IPS-18a (cell line): ENCODE results near the gene COX7B.
"Not testable (repeated sequence)": the region's sequence is repeated elsewhere in the genome, so short reads cannot be mapped to it uniquely, and the experiment has no call there.

Experiments used
- H3K27ac ChIP-seq: one replicate; pipeline ENCODE4 v1.5.1; 2013; ENCODE audit warnings: low read length
- H3K27me3 ChIP-seq: one replicate; pipeline ENCODE4 v1.6.1; 2013; ENCODE audit warnings: mild to moderate bottlenecking, low read length; ENCODE audit not compliant: control insufficient read depth, insufficient read depth
- H3K36me3 ChIP-seq: one replicate; pipeline ENCODE4 v1.6.1; 2013; ENCODE audit warnings: low read depth, low read length; ENCODE audit not compliant: control insufficient read depth
- H3K4me1 ChIP-seq: one replicate; pipeline ENCODE4 v1.6.1; 2013; ENCODE audit warnings: low read depth, low read length; ENCODE audit not compliant: control insufficient read depth
- H3K4me3 ChIP-seq: one replicate; pipeline ENCODE4 v1.5.1; 2013; ENCODE audit warnings: low read length
- H3K9ac ChIP-seq: one replicate; pipeline ENCODE4 v1.6.1; 2013; ENCODE audit warnings: mild to moderate bottlenecking, low read length, moderate library complexity
- H3K9me3 ChIP-seq: one replicate; pipeline ENCODE4 v1.6.1; 2013; ENCODE audit warnings: low read depth, low read length; ENCODE audit not compliant: control insufficient read depth

COX7B gene, protein sequence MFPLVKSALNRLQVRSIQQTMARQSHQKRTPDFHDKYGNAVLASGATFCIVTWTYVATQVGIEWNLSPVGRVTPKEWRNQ

DNA sequence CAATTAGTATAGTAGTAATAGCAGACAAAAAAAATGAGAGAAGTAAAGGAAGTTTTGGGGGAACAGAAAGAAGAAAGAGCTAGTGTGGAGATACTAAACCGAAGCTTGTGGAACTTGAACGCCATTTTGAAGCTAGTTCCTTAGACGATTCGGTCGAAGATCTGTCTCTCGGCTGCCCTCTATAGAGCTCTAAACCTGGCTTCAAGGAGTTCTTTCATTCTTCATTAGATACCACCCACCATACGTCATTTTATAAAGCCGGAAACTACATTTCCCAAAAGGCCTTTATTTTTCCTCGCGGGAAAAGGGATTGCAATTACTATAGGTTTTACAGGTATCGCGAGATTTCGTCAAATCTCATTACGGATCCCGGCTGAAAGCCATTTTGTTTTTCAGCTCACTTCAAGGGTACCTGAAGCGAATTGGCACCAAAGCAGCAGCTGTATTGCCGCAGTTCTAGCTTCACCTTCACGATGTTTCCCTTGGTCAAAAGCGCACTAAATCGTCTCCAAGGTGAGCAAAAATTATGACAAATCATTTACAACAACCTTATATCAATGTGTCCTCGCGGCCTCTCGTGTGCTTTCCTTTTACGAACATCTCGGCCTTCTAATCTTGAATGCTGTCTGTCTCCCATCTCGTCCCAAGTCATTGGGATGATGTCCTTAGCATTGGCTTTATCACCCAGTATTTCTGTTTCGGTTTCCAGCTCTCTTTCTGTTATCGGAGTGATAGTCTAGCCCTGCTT, at the start of gene COX7B:
Gene COX7B (plus strand): TSS at position 388 of the 748 bp plus-strand sequence. CDS start 86 bp downstream, at position 474.
- no peaks in the 10 kb centered on the region for H3K4me1 ChIP-seq
- peaks cover 17% of the 10 kb centered on the region for H3K36me3 ChIP-seq
- H3K27ac ChIP-seq: peak within 1 kb of the TSS; percentile 74
- H3K9ac ChIP-seq: peak within 1 kb of the TSS; percentile 88
- peaks cover 9% of the 10 kb centered on the region for H3K9me3 ChIP-seq
- no peaks in the 10 kb centered on the region for H3K27me3 ChIP-seq
- peak within 1 kb of the TSS; percentile 72 for H3K4me3 ChIP-seq

DNA sequence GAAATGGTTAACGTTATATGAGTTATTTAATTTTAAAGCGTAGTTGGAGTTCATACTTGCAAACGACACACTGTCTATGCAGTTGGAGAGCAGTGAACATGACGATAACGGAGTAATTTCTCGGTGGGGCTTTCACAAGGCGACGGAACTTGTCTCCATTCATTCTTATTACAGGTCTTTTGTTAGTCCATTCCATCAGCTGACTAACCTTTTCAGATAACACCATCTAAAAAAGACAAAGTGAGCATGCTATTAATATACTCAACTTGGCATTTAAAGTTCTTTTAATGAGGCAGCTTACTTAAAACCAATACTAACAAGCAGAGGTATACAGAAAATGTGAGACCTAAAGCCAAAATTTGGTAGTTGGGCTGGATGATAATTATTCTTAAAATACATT, 23.9 kb upstream of the COX7B start:
- H3K27ac ChIP-seq: no peak overlapping the region
- no peak overlapping the region for H3K9ac ChIP-seq
- no peaks in the 10 kb centered on the region for H3K4me1 ChIP-seq
- H3K4me3 ChIP-seq: no peak overlapping the region
- H3K27me3 ChIP-seq: no peaks in the 10 kb centered on the region
- peaks cover 3% of the 10 kb centered on the region for H3K9me3 ChIP-seq
- H3K36me3 ChIP-seq: no peaks in the 10 kb centered on the region

DNA sequence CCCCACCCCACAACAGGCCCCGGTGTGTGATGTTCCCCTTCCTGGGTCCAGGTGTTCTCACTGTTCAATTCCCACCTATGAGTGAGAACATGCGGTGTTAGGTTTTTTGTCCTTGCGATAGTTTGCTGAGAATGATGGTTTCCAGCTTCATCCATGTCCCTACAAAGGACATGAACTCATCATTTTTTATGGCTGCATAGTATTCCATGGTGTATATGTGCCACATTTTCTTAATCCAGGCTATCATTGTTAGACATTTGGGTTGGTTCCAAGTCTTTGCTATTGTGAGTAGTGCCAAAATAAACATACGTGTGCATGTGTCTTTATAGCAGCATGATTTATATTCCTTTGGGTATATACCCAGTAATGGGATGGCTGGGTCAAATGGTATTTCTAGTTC, 17.9 kb upstream of the COX7B start:
- H3K9ac ChIP-seq, H3K4me3 ChIP-seq, H3K27me3 ChIP-seq, H3K9me3 ChIP-seq, H3K27ac ChIP-seq, H3K4me1 ChIP-seq, H3K36me3 ChIP-seq: not testable (repeated sequence)

DNA sequence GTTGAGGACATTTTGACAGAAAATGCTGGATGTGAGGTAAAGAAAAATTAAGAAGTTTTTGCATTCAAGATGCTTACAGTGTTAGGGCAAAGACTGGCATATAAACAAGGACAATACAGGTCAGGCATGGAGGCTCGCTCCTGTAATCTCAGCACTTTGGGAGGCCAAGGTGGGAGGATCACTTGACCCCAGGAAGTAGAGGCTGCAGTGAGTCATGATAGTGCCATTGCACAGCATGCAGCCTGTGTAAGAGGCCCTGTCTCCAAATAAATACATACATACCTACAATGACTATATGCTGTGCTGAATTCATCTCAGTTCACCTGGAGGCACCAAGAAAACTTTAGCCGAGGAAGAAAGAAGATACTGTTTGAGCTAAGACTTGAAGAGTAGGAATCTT, 6.4 kb upstream of the COX7B start:
- H3K9ac ChIP-seq: no peak overlapping the region
- no peaks in the 10 kb centered on the region for H3K36me3 ChIP-seq
- H3K4me3 ChIP-seq: no peak overlapping the region
- H3K9me3 ChIP-seq: peaks cover 3% of the 10 kb centered on the region
- H3K27me3 ChIP-seq: no peaks in the 10 kb centered on the region
- no peak overlapping the region for H3K27ac ChIP-seq
- H3K4me1 ChIP-seq: no peaks in the 10 kb centered on the region

DNA sequence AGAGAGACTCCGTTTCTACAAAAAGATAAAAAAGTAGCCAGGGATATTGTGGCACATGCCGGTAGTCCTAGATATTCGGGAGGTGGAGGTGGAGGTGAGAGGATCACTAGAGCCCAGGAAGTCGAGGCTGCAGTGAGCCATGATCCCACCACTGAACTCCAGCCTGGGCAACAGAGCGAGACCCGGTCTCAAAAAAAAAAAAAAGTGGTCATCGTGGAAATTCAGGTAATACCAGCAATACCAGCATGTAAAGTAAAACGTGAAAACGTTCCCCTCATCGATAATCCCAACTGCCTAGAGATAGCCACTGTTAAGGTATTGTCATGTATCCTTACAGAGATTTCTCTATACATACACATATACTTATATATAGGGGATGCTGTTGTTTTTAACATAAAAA, 5.6 kb upstream of the COX7B start:
- Histone ChIP-seq H3K27ac (no peak overlapping the region), H3K9ac (no peak overlapping the region), H3K4me1 (no peaks in the 10 kb centered on the region), H3K27me3 (no peaks in the 10 kb centered on the region), H3K36me3 (no peaks in the 10 kb centered on the region), H3K4me3 (peak overlapping the region; percentile 81), H3K9me3 (peaks cover 3% of the 10 kb centered on the region)

DNA sequence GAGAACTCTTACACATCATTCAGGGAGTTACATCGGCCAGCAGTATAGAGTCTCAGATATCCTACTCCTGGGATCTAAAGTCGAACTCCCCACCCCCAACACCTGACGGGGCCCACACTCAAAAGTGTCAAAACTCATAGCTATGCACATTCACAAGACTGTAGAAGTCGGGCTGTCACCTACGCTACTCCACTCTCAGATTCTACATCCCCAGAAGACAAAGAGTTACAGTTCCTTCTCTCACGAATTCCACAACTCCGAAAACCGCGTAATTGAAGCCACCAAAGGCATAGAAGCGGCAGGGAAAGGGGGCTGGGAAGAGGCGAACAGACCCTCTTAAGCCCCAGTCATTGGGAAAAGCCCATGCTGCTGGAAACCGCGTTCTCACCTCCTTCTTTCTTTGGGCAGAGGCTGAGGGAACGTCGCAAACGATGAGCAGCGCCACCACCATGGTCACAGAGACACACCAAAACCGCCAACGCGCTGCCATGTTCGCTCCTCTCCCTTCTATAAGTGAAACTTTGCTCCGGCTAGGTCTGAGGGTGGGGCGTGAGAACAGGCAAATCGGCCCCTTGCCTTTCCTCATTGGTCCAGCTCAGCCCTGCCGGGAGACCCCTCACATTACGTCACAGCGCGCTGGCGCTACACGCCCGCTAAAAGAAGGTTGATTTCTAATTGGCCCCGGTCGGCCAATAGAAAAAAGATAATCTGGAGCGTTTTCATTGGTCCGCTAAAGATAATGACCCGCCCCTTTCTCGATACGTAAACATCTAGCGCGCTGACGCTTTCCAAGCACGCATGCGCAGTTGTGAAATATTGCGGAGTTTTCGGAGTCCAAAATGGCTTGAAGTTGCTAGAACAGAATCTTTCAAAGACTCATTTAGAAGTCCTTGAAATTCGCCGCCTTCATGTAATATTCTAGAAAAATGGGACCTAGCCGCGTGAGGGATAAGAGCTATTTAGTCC, 4.1 kb upstream of the COX7B start, which contains the start of gene MAGT1:
Gene MAGT1 (minus strand): TSS at position 515 of the 966 bp plus-strand sequence. CDS start 25 bp downstream, at position 490.
- Histone ChIP-seq H3K36me3 (no peaks in the 10 kb centered on the region), H3K27me3 (no peaks in the 10 kb centered on the region), H3K9ac (peak within 1 kb of the TSS; percentile 79), H3K27ac (peak within 1 kb of the TSS; percentile 73), H3K4me3 (peak within 1 kb of the TSS; percentile 81), H3K9me3 (peaks cover 3% of the 10 kb centered on the region), H3K4me1 (no peaks in the 10 kb centered on the region)

DNA sequence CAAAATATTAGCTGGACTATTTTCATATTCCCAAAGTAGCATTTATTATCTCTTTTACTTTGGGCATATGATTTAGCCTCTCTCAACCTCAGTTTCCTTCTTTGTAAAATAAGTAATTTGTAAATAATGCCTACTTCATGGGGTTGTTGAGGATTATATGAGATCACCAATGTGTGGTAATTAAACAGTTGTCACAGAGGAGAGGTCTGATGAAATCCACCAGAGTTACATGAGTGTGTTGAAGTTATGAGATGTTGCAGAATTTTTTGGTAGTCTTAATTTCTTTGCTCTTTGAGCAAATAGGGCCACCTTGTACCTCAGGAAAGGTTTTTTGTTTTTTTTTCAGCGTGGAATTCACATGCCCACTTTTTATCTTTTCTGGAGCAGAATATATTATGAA, 1.4 kb downstream of the COX7B start:
- H3K27ac ChIP-seq: no peak overlapping the region

DNA sequence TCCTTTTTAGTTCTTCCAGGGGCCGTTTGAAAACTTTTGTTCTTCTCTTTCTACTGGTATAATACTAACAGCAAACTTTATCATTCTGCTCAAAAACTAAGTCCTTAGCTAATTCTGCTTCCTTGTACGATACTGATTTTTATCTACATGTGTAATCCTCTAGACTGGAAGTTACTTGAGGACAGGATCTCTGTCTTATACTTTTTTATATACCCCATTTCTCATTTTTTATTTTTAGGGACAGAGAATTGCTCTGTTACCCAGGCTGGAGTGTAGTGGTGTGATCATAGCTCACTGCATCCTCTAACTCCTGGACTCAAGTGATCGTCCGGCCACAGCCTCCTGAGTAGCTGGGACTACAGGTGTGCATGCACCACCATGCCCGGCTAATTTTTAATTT, 2.2 kb downstream of the COX7B start:
- Histone ChIP-seq H3K36me3 (peaks cover 27% of the 10 kb centered on the region), H3K27ac (no peak overlapping the region), H3K9me3 (peaks cover 14% of the 10 kb centered on the region), H3K4me1 (no peaks in the 10 kb centered on the region), H3K4me3 (no peak overlapping the region), H3K27me3 (no peaks in the 10 kb centered on the region), H3K9ac (no peak overlapping the region)

More for the DNA sequence above, 1.4 kb downstream of the COX7B start:
- Histone ChIP-seq H3K9ac (peak overlapping the region; percentile 88), H3K27me3 (no peaks in the 10 kb centered on the region), H3K4me3 (peak overlapping the region; percentile 72), H3K36me3 (peaks cover 27% of the 10 kb centered on the region), H3K4me1 (no peaks in the 10 kb centered on the region), H3K9me3 (peaks cover 9% of the 10 kb centered on the region)

DNA sequence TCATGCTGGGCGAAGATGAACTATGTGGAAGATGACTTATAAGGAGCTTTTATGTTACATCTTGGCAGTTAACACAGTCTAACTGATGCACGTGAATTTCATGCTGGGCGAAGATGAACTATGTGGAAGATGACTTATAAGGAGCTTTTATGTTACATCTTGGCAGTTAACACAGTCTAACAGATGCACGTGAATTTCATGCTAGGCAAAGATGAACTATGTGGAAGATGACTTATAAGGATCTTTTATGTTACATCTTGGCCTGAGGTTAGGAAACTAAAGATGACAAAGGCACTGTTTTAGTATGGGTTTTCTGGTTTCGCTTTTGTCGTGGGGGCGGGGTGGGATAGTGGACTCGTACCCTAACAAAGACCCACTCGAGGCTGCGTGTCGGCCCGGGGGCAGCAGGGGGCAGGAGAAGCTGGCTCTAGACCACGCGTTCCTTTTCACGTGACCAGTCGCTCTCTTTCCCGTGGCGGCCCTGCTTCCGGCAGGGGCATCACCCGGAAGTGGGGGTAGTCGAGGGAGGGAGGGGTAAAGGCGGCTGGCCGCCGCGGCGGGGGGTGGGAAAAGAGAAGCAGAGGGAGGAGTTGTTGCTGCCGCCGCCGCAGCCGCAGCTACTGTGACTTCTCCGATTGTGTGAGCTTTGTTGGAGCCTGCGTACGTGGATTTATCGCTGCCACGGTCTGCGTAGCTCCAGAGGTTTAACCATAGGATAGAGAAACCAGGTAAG, 11.0 kb downstream of the COX7B start, which contains the start of gene ATP7A:
Gene ATP7A (plus strand): TSS at position 586 of the 733 bp plus-strand sequence. CDS start 60,949 bp downstream, outside the sequence.
- Histone ChIP-seq H3K9ac (peak within 1 kb of the TSS; percentile 75), H3K27me3 (no peaks in the 10 kb centered on the region), H3K4me3 (peak within 1 kb of the TSS; percentile 83), H3K36me3 (no peaks in the 10 kb centered on the region), H3K27ac (no peak within 1 kb of the TSS), H3K4me1 (no peaks in the 10 kb centered on the region), H3K9me3 (peaks cover 4% of the 10 kb centered on the region)

DNA sequence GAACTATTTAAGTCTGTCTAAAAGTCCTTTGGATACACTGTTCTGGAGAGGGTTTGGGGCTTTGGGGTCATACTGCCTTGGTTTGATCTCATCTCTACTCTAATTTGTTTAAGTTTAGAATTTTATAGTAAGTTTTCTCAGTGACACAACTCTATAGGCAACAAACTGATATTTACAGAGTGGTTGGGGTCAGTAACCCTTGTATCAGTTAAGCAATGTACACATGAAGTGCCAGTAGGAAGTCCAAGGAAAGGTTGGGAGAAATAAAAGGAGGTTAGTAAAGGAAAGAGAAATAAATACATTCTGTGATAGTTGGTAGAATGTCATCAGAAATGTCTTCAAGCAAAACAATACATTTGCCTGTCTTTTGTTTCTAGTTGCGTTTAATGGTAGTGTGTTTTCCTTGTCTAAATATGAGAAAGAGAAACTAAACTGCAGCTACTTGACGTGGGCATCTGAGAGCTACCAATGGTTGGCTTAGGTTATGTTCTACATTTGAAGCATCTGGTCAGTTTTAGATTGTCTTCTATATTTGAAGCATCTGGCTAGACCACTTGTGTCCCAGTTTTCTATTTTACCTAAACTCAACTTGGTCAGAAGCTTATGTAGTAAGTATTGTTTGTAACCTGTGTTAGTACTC, 18.1 kb downstream of the COX7B start:
- no peak overlapping the region for H3K9ac ChIP-seq
- H3K4me3 ChIP-seq: no peak overlapping the region
- H3K36me3 ChIP-seq: no peaks in the 10 kb centered on the region
- H3K9me3 ChIP-seq: no peaks in the 10 kb centered on the region
- H3K27me3 ChIP-seq: no peaks in the 10 kb centered on the region
- no peak overlapping the region for H3K27ac ChIP-seq
- no peaks in the 10 kb centered on the region for H3K4me1 ChIP-seq
